ENCODE results near the gene KLF6. TPM values are rescaled to one million over a fixed set of nuclear protein-coding genes. Genes with fewer than 3 reads are reported as not detected.

The KLF6 gene
- polyA plus RNA-seq, 1 experiment: 47.2 TPM

DNA sequence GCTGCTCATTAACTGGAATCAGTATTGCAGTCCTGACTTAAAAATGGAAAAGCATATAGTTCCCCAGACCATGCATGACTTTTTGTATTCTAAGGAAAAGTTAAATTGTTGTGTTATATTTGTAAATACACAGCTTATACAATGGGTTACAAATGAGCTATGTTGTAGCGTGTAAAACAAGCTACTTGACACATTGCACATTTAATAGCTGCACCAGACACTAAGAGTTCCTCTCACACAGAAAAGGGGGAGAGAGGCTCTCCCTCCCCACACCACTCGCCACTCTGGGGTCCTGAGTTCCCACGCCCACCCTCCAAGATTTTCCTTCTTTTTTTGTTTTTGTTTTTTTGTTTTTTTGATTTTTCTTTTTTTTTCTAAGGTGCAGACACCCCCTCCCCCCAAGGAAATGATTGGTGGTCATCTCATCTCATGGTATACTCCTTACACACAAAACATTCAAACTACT, 6.3 kb downstream of the KLF6 start:
- no peaks in the 10 kb centered on the region for H3K27me3 ChIP-seq (ENCODE audit: control insufficient read depth, insufficient read depth, low read length)
- DNase-seq (ENCODE audit: low read depth, low spot score): no peak
- peaks cover 6% of the 10 kb centered on the region; the same call in 1 of the 2 replicates for H3K9me3 ChIP-seq (ENCODE audit: control insufficient read depth, insufficient read depth, low read length)
- CTCF ChIA-PET: interaction anchor here (0.7 to 2.3 kb wide), 3 partner anchors 341 to 878 kb away, joined by 3 to 8 read pairs (median 6); no protein-coding TSS in a partner anchor
- POLR2A ChIA-PET: interaction anchor here (0.6 to 1.0 kb wide), 2 partner anchors 120 to 581 kb away, joined by 3 to 4 read pairs; no protein-coding TSS in a partner anchor
- TF ChIP-seq, protein P1, sequence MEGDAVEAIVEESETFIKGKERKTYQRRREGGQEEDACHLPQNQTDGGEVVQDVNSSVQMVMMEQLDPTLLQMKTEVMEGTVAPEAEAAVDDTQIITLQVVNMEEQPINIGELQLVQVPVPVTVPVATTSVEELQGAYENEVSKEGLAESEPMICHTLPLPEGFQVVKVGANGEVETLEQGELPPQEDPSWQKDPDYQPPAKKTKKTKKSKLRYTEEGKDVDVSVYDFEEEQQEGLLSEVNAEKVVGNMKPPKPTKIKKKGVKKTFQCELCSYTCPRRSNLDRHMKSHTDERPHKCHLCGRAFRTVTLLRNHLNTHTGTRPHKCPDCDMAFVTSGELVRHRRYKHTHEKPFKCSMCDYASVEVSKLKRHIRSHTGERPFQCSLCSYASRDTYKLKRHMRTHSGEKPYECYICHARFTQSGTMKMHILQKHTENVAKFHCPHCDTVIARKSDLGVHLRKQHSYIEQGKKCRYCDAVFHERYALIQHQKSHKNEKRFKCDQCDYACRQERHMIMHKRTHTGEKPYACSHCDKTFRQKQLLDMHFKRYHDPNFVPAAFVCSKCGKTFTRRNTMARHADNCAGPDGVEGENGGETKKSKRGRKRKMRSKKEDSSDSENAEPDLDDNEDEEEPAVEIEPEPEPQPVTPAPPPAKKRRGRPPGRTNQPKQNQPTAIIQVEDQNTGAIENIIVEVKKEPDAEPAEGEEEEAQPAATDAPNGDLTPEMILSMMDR (IDR thresholded peaks at IDR 0.05; ENCODE audit: low read depth, low read length): no peak
- no peak overlapping the region for H3K27ac ChIP-seq (ENCODE audit: low read depth, low read length)
- no peak overlapping the region for H3K4me3 ChIP-seq (ENCODE audit: low read depth, low read length)

DNA sequence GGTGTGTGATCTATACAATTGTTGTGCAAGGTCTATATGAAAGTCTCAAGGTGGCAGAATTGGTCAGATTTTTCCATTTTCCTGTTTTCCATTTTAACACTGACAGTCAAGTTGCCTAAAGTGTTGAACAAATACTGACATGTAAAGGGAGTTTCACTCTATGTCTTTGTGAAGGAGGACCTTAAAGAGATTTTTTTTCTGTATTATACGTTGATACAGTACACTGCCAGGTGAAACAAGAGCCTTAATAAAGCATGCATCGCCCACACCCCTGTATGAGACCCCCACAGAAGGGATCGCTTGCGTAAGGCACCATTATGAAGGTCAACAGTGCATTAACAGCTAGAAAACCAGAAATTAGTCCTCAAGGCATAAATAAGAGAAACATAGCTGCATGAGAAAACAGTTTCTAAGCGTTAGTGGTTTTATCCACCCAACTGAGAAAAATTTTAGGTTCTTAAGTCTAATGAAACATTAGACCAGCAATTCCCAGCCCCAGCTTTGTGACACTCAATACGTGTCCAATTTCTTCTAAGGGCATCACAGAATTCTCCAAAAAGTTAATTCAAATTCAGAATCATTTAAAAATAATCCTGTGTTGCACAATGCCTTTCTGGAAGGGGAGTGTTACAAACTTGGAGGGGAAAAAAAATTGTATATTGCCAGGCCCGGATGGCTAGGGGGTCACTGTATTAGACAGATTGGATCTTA, 6.9 kb downstream of the KLF6 start:
- Histone ChIP-seq H3K4me3 (ENCODE audit: low read depth, low read length) (no peak overlapping the region), H3K9me3 (ENCODE audit: control insufficient read depth, insufficient read depth, low read length) (peaks cover 6% of the 10 kb centered on the region; the same call in 1 of the 2 replicates), H3K27me3 (ENCODE audit: control insufficient read depth, insufficient read depth, low read length) (no peaks in the 10 kb centered on the region), H3K27ac (ENCODE audit: low read depth, low read length) (no peak overlapping the region)
- ChIA-PET CTCF (interaction anchor here (0.7 to 2.3 kb wide), 3 partner anchors 341 to 879 kb away, joined by 3 to 8 read pairs (median 6); no protein-coding TSS in a partner anchor), POLR2A (interaction anchor here (1.0 to 1.5 kb wide), 2 partner anchors 154 to 580 kb away, joined by 3 read pairs; no protein-coding TSS in a partner anchor)
- no peak for DNase-seq (ENCODE audit: low read depth, low spot score)
- TF ChIP-seq, protein P1 (IDR thresholded peaks at IDR 0.05; ENCODE audit: low read depth, low read length): no peak

DNA sequence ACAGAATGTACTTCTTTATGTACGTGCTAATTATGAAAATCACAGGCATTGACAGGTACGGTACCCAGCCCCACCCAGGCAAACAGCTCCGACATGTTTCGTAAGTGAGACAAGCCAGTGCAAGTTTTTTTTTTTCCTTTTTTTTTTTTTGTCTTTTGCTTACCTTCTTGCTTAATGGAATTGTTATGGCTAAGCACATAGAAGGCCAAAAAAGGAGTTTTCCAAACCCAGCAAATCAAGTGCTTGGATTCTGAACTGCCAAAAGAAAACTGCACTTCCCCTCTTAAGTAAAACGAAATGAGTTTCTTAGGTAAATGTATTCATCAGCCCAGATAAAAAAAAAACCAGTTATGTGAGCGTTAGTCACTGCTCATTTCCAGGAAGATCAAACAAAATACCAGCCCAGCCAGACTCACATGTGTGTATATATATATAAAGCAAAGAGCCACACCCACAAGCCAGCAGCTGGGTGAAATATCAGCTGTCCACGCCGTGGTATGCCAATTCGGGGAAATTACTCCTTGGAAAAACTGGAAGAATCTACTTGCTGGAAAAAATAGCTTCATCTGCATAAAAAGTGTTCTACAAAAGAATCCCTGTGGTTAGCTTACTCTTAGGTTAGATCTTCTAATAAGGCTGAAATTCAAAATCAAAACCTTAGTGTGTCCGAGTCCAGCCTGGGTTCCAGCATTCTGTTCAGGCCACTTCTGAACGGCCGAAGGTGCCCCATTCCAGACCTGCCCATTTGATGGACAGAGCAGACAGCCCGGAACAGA, 8.0 kb downstream of the KLF6 start:
- POLR2A ChIA-PET: interaction anchor here (0.7 to 1.5 kb wide), 6 partner anchors 52 to 584 kb away, joined by 3 to 5 read pairs (median 4); no protein-coding TSS in a partner anchor
- Histone ChIP-seq H3K27me3 (ENCODE audit: control insufficient read depth, insufficient read depth, low read length) (no peaks in the 10 kb centered on the region), H3K9me3 (ENCODE audit: control insufficient read depth, insufficient read depth, low read length) (peaks cover 6% of the 10 kb centered on the region; the same call in 1 of the 2 replicates), H3K27ac (ENCODE audit: low read depth, low read length) (peak overlapping the region; percentile 87), H3K4me3 (ENCODE audit: low read depth, low read length) (no peak overlapping the region)
- peak; percentile 87 for DNase-seq (ENCODE audit: low read depth, low spot score)
- CTCF ChIA-PET: interaction anchor here (2.3 kb wide), 1 partner anchor 580 kb away, joined by 8 read pairs; no protein-coding TSS in a partner anchor
- TF ChIP-seq, protein P1 (IDR thresholded peaks at IDR 0.05; ENCODE audit: low read depth, low read length): no peak

DNA sequence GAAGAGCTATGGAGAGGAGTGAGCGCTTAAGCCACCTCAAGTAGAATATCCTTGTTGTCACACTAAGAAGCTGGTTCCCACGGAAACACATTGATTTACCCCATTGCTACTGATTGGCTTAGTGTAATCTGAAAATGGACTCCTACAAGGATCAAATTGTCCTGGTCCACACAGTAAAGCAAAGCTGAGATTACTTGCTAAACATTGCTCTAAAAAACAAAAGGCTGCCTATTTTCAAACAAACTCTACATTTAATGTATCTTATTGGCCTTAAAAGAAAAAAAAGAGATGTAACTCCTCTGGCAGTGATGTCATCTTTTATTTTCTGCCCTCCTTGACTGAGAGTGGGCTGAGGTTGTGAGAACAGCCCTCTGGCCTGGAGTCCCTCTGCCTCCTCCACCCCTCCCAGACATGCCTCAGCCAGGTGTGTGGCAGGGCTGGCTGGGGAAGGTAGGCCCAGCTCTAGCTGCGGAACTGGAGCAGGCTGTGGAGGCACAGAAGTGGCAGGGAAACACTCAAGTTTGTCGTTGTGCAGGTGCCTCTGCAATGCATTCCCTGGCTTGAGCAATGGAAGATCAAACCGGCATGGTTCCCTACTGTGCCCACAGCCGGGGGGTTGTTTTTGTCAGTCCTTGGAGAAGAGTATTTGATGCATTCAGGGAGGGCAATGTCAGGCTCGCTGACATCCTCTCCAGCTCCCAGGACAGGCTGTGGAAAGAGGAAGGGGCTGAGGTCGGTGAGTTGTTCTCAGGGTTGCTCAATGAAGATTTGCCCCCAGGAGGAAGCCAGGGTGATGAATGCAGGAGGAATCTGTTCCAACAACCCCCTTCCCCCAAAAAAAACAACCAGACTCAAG, 9.1 kb downstream of the KLF6 start:
- CTCF ChIA-PET: interaction anchor here (0.7 to 1.1 kb wide), 2 partner anchors 323 to 991 kb away, joined by 3 to 4 read pairs; no protein-coding TSS in a partner anchor
- no peak for DNase-seq (ENCODE audit: low read depth, low spot score)
- H3K4me3 ChIP-seq (ENCODE audit: low read depth, low read length): no peak overlapping the region
- TF ChIP-seq, protein P1 (IDR thresholded peaks at IDR 0.05; ENCODE audit: low read depth, low read length): no peak
- H3K27ac ChIP-seq (ENCODE audit: low read depth, low read length): peak overlapping the region; percentile 85
- POLR2A ChIA-PET: interaction anchor here (0.6 to 2.2 kb wide), 11 partner anchors 9 to 583 kb away, joined by 3 to 11 read pairs (median 4); partner anchors contain the start of gene KLF6
- H3K9me3 ChIP-seq (ENCODE audit: control insufficient read depth, insufficient read depth, low read length): peaks cover under 1% of the 10 kb centered on the region; the same call in 1 of the 2 replicates
- H3K27me3 ChIP-seq (ENCODE audit: control insufficient read depth, insufficient read depth, low read length): no peaks in the 10 kb centered on the region
